OCI-LY7 (cell line): ENCODE measurements around the gene SPON1. TPM values are rescaled to one million over a fixed set of nuclear protein-coding genes. Genes with fewer than 3 reads are reported as not detected.

ENCODE experiments used
- BruUV-seq: library from RNA; stranded (reverse); fragments of 400-500 nt; replicated peaks from 2 replicates; lab custom pipeline; 2021; lab: Mats Ljungman, UMichigan
- CTCF ChIA-PET: fragments of 300-600 bp; sonication (Branson Sonifier 250); formaldehyde crosslinking; loops from one replicate; lab custom pipeline; 2022; ENCODE audit warnings: antibody characterized with exemption; ENCODE audit not compliant: unreplicated experiment; lab: Charles Lee
- POLR2A ChIA-PET: fragments of 300-600 bp; sonication (Branson Sonifier 250); formaldehyde crosslinking; loops from one replicate; lab custom pipeline; 2022; ENCODE audit warnings: antibody characterized with exemption; lab: Charles Lee
- DNase-seq: peaks from one replicate; pipeline ENCODE4 v3.0.0-alpha.2; 2015; ENCODE audit warnings: low spot score
- H2AFZ ChIP-seq: fragments of 200-600 bp; sonication (generic), shearing (Covaris generic); 2 replicates; pipeline ENCODE4 v1.6.1; 2014; ENCODE audit warnings: mild to moderate bottlenecking, antibody characterized with exemption, low read length, moderate library complexity
- H3K27ac ChIP-seq: fragments of 200-600 bp; sonication (generic); 2 replicates; pipeline ENCODE4 v1.5.1; 2014; ENCODE audit warnings: mixed run types, low read depth, mild to moderate bottlenecking, moderate library complexity, low read length, inconsistent platforms; ENCODE audit not compliant: poor library complexity, severe bottlenecking
- H3K36me3 ChIP-seq: fragments of 200-600 bp; sonication (generic); 2 replicates; pipeline ENCODE4 v1.6.1; 2014; ENCODE audit warnings: mild to moderate bottlenecking, antibody characterized with exemption, low read length, moderate library complexity, mixed read lengths; ENCODE audit not compliant: insufficient read depth
- H3K4me1 ChIP-seq: fragments of 200-600 bp; sonication (generic); 2 replicates; pipeline ENCODE4 v1.5.1; 2014; ENCODE audit warnings: mild to moderate bottlenecking, low read length; ENCODE audit not compliant: insufficient read depth, poor library complexity, severe bottlenecking
- H3K4me2 ChIP-seq: fragments of 200-600 bp; sonication (generic); 2 replicates; pipeline ENCODE4 v1.6.1; 2014; ENCODE audit warnings: mild to moderate bottlenecking, low read length
- H3K4me3 ChIP-seq: fragments of 200-600 bp; sonication (generic); 2 replicates; pipeline ENCODE4 v1.5.1; 2014; ENCODE audit warnings: mild to moderate bottlenecking, low read depth, low read length; ENCODE audit not compliant: poor library complexity, severe bottlenecking
- H3K79me2 ChIP-seq: fragments of 200-600 bp; sonication (generic); 2 replicates; pipeline ENCODE4 v1.6.1; 2016; ENCODE audit warnings: low read depth, mild to moderate bottlenecking, low read length, moderate library complexity, mixed read lengths; ENCODE audit not compliant: insufficient read depth
- H3K9me2 ChIP-seq: fragments of 200-600 bp; sonication (generic); 2 replicates; pipeline ENCODE4 v1.6.1; 2016; ENCODE audit warnings: mild to moderate bottlenecking, low read length, mixed read lengths; ENCODE audit not compliant: insufficient read depth
- H3K9me3 ChIP-seq: fragments of 200-600 bp; sonication (generic); 2 replicates; pipeline ENCODE4 v1.6.1; 2014; ENCODE audit warnings: mild to moderate bottlenecking, mixed run types, low read length, mixed read lengths
- H4K20me1 ChIP-seq: fragments of 200-600 bp; sonication (generic); 2 replicates; pipeline ENCODE4 v1.6.1; 2014; ENCODE audit warnings: mild to moderate bottlenecking, antibody characterized with exemption, low read length, moderate library complexity, mixed read lengths; ENCODE audit not compliant: insufficient read depth
- CTCF ChIP-seq: fragments of 200-600 bp; sonication (generic); conservative IDR thresholded peaks from 2 replicates; pipeline ENCODE4 v1.5.1; 2014; ENCODE audit warnings: mild to moderate bottlenecking, antibody characterized with exemption, low read length, moderate library complexity, mixed read lengths
- EZH2phosphoT487 ChIP-seq: fragments of 200-600 bp; sonication (generic); IDR thresholded peaks from 2 replicates; pipeline ENCODE4 v1.6.1; 2018; ENCODE audit warnings: low read depth, borderline replicate concordance, mild to moderate bottlenecking, mixed run types, antibody characterized with exemption, low read length, moderate library complexity, mixed read lengths
- intact Hi-C: fragments of 100-400 bp; cut with micrococcal nuclease; formaldehyde crosslinking; loops from one replicate; pipeline ENCODE4 v1.10.0; 2022; ENCODE audit not compliant: unreplicated experiment
- total RNA-seq, 2 experiments: library from RNA; depleted of rRNA in 1 of 2; stranded (reverse); fragments of >200 nt in 1 of 2; shearing (Covaris generic) in 1 of 2; gene quantifications; 2 replicates each; pipeline ENCODE4 v1.2.3, GENCODE V29; 2014 to 2022

The SPON1 gene
- total RNA-seq, 2 experiments from 2014 or later = 0.38 TPM; not detected in 1

DNA sequence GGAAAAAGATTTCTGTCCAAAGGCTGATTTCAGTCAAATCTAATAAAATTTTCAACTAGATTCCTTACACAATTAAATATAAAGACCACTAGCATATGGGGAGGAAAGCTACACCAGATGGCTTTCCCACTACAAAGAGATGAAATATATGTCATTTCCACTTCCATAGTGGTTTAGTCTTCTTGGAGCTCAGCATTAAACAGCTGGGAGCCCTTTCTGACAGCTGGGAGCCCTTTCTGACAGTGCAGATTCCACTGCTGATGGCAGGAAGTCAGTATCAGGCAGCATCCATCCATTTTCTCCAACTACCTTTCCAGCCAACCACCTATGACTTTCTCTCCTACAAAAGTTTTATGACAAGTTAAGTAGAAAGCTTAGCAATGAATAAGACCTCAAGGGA, 218.6 kb downstream of the SPON1 start:
- intact Hi-C loops = no loop called here
- Histone ChIP-seq H3K27ac (no peak overlapping the region), H3K36me3 (no peaks in the 10 kb centered on the region), H3K4me3 (no peak overlapping the region), H4K20me1 (no peaks in the 10 kb centered on the region), H3K9me2 (no peaks in the 10 kb centered on the region), H3K79me2 (no peaks in the 10 kb centered on the region), H3K4me2 (no peak overlapping the region), H3K4me1 (no peaks in the 10 kb centered on the region), H3K9me3 (no peaks in the 10 kb centered on the region), H2AFZ (no peak overlapping the region)
- POLR2A ChIA-PET = interaction anchor here (0.5 kb wide), 1 partner anchor 431 kb away, joined by 3 read pairs; no protein-coding TSS in a partner anchor
- no TSS peak for BruUV-seq
- no peak for DNase-seq
- no peak for TF ChIP-seq EZH2phosphoT487
- no peak for TF ChIP-seq CTCF
- CTCF ChIA-PET = no interaction called here

GRCh38 chr11:14182833-14183364, 220.4 kb downstream of the SPON1 start:
- Histone ChIP-seq H3K9me3 (no peaks in the 10 kb centered on the region), H3K9me2 (no peaks in the 10 kb centered on the region), H3K4me1 (no peaks in the 10 kb centered on the region), H3K79me2 (no peaks in the 10 kb centered on the region), H3K27ac (no peak overlapping the region), H2AFZ (no peak overlapping the region), H4K20me1 (no peaks in the 10 kb centered on the region), H3K36me3 (no peaks in the 10 kb centered on the region), H3K4me2 (no peak overlapping the region), H3K4me3 (no peak overlapping the region)
- DNase-seq = no peak
- TF ChIP-seq EZH2phosphoT487 (no peak), CTCF (no peak)
- CTCF ChIA-PET = no interaction called here
- POLR2A ChIA-PET = no interaction called here
- intact Hi-C loops = no loop called here
- no TSS peak for BruUV-seq
